EH (cell line): ENCODE results near the gene RMND1.
"Not testable (repeated sequence)": the region's sequence is repeated elsewhere in the genome, so short reads cannot be mapped to it uniquely, and the experiment has no call there.

Experiments
- DNase-seq: peaks from one replicate; pipeline ENCODE4 v3.0.0-alpha.2; 2015; ENCODE audit warnings: low read depth

The RMND1 gene

DNA sequence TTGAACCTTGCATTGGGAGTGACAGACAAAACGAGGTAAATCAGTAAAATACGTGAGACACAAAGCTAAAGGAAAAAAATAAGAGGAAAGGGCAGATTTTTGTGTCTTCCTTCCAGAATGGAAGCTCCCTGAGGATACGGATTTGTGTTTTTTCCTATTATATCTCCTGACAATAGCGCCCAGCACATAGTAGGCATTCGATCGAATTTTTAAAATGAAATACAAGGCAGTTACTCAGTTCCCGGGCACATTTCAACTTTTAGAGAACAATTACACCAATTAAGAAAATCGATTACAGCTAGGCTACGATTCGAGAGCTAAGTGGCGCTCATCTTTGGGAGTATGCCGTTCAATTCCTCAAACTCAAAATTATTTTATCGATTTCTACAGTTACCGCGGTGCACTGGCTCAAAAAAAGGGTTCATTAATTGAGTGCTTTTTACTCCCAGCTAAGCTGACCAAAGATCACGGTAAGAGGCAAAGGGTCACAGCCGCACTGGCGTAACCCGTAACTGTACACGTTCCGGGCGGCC is 443 bp downstream of the RMND1 start:
- no peak for DNase-seq

GRCh38 chr6:151450928-151451327 is 998 bp downstream of the RMND1 start:
- DNase-seq, result not testable (repeated sequence)

DNA sequence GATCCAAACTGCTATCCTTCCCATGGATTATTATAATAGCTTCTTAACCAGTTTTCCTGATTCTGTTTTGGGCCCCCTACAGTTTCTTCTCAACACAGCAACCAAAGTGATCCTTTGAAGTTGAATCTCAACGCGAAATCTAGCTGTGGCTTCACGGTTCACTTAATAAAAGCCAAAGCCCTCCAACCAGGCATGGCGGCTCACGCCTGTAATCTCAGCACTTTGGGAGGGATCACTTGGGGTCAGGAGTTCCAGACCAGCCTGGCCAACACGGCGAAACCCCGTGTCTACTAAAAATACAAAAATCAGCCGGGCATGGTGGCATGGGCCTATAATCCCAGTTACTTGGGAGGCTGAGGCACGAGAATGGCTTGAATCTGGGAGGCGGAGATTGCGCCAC is 3.3 kb downstream of the RMND1 start:
- no peak for DNase-seq

GRCh38 chr6:151447237-151447636 is 4.7 kb downstream of the RMND1 start:
- DNase-seq, result no peak

DNA sequence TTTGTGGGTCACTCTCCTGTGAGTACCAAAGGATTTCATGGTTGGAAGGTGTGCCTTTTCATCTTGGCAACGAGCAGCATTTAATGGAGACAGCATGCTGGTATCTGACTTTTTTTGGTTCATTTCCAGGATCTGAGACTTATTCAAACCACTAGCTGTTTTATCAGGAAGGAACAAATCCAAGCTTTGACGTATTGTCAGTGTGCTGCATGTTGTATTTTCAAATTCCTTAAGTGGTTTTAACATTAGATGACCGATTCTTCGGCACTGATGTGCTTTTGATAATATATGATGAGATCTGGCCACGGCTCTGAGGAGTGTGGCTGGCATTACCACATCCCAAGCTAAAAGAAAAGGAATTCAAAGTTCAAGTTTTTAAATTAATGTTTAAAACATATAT is 6.4 kb downstream of the RMND1 start:
- peak; percentile 92 for DNase-seq

GRCh38 chr6:151443911-151444621 is 7.9 kb downstream of the RMND1 start:
- peak; percentile 34 for DNase-seq

DNA sequence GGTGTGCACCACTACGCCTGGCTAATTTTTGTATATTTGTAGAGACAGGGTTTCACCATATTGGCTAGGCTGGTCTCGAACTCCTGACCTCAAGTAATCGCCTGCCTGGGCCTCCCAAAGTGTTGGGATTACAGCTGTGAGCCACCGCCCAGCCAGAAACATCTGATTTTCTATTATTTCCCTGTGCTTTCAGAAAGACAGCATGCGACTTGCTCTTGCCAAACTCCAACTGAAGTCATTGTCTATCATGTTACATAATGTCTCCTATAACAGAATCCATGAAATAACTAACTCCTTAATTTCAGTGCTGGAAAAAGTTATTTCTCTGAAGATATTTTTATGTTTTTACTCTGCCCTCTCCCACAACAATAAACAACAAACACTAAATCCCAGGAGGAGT is 8.5 kb downstream of the RMND1 start:
- DNase-seq, result no peak

DNA sequence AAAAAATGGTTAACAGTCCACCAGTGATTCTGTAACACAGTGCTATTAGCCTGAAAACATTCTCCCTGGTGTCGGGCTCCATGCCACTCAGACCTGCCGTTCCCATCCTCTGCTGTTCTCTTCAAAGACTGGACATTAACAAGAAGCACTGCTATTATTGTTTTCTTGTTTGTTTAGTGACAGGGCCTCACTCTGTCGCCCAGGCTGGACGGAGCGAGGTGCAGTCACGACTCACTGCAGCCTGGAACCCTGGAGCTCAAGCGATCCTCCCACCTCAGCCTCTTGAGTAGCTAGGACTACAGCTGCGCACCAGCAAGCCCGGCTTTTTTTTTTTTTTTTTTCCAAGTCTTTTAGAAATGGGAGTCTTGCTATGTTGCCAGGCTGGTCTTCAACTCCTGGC is 9.6 kb downstream of the RMND1 start:
- DNase-seq, result no peak

- DNase-seq, result no peak
Measured at GRCh38 chr6:151441390-151442166, 10.3 kb downstream of the RMND1 start.

DNA sequence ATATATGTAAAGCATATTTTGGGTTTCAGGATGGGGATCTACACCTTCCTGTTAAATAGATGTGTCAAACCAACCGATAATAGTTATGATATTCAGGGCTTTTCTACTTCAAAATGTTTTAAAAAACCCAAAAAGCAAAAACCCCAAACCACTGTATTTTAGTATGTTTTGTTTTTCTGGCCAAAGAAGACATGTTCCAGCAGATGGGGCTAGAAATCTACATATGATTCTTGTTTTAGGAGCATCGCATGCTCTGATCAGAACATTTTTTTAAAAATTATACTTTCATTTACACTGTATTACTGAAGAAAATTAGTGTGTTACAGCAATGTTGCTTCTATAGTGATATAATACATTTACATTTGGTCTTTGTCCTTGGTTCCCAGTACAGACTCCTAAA is 11.0 kb downstream of the RMND1 start:
- peak; percentile 48 for DNase-seq

- DNase-seq, result no peak
Measured at GRCh38 chr6:151440498-151440897, 11.4 kb downstream of the RMND1 start.

- peak; percentile 46 for DNase-seq
Measured at GRCh38 chr6:151437401-151437800, 14.5 kb downstream of the RMND1 start.

DNA sequence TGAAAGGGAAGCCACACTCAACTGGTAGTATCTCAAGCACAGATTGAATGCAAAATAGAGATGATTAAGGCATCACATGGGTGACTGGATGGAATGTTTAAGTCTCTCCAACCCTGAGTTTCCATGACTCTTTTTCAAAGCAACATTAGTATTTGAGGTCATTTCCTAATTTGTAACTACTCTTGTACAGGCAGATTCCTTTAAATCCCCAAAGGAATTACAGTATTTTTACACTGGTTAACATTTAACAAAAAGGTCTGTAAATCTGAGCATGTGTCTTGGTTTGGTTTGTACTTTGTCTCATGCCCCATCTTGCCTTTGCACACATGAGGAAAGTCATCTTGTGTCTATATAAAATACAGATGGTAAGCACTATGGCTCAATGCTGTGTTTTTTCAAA is 15.1 kb downstream of the RMND1 start:
- DNase-seq, result peak; percentile 80

- peak; percentile 17 for DNase-seq
Measured at GRCh38 chr6:151436300-151436699, 15.6 kb downstream of the RMND1 start.

DNA sequence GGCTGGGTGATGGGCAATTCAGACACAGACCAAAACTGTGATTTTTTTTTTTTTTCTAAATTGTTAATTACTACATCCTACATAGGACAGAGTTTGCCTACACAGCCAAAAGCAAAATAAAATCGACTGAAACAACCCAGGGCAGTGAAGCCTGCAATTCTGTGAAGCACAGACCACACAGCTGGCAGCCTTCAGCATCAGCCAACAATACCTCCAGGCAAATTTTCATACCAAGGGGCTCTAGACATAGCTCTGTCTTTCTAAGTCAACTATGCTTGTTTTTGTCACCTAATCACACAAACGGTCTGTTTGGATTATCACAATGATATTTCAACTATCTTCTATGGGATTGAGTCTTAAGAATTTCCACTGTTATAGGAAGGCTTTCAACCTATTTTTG is 17.6 kb downstream of the RMND1 start:
- no peak for DNase-seq

DNA sequence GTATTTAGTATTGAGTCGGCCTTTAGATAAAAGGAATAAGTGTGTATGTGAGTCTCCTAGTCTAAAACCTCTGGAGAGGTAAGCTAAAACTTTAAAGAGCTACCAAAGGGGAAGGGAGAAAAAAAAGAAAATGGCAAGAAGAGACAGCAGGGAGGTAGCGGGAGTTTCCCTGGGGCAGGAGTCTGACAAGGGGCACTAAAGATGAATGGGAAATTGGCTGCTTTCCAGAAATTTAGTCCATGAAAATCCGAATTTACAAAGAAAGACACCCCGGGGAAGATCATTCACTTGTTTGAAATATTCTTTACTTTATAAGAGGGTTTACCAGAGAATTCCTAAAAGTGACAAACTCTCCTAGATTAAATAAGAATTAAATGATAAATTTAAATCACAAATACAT is 19.3 kb downstream of the RMND1 start:
- DNase-seq, result no peak

GRCh38 chr6:151431337-151431736 is 20.6 kb downstream of the RMND1 start:
- no peak for DNase-seq

GRCh38 chr6:151430886-151431285 is 21.0 kb downstream of the RMND1 start:
- DNase-seq, result no peak

- DNase-seq, result no peak
Measured at GRCh38 chr6:151428093-151428735, 23.7 kb downstream of the RMND1 start.

- DNase-seq, result no peak
Measured at GRCh38 chr6:151425561-151425960, 26.4 kb downstream of the RMND1 start.

DNA sequence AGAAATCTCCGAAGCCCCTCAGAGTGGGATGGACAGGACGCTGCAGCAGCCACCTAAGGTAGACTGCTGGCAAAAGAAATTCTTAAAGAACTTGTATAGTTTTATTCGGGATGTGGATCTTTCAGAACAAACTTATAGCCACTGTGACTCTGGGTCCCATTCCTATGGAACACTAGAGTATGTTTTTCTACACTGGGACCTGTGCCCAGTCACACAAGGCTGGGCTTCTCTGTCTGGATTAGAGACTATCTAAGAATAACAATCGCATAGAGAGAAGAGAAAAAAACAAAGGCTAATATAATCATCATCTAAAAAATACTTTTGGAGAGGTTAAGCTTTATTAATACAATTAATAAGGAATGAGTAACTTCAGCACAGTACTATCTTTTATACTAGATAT is 28.9 kb downstream of the RMND1 start:
- DNase-seq, result no peak

DNA sequence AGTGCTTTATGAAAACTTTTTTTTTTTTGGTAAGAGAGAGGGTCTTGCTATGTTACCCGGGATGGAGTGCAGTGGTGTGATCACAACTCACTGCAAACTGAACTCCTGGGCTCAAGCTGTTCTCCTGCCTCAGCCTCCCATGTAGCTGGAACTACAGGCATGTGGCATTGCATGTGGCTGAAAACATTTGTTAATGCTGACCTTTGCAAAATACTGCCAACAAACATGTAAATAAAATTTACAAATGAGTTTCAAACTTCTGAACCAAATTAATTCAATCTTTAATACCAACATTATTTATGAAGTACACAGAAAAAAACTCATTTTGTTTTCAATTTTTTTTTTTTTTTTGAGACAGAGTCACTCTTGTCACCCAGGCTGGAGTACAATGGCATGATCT is 34.4 kb downstream of the RMND1 start:
- DNase-seq, result no peak
